NCI-H1417 treated with DMSO at 0.1 percent for 48 hours (cell line): Measurements from ENCODE around the gene DNAAF1.

Source experiments
- DNase-seq: peaks from one replicate; lab custom pipeline; 2025; lab: John Stamatoyannopoulos, UW

DNAAF1 gene

DNA sequence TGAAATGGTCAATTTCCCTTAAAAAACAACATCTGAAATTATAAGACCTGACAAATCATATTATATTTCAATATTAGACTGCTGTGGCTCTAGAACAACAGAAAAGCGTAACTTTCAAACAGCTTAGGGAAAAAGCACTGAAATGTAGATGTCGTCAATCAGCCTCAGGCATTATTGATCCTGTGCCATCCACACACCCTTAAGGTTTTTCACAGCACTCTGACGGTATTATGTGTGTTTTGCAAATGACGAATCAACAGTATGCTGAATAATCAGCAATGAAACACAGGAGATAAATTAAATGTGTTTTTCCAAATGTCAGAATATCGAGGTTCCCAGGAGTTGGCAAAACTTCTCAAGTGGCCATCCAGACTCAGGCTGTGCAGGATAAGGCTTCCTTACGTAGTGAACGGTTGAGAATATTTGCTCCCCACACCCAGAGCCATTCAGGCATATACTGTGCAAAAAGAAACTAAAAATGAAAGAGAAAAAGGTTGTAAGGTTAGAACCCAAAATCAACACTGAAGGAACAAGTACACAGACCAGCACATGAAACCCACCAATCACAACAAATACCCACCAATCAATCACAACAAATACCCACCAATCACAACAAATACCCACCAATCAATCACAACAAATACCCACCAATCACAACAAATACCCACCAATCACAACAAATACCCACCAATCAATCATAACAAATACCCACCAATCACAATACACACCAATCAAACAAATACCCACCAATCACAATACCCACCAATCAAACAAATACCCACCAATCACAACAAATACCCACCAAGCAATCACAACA is 20.6 kb upstream of the DNAAF1 start:
- no peak for DNase-seq

DNA sequence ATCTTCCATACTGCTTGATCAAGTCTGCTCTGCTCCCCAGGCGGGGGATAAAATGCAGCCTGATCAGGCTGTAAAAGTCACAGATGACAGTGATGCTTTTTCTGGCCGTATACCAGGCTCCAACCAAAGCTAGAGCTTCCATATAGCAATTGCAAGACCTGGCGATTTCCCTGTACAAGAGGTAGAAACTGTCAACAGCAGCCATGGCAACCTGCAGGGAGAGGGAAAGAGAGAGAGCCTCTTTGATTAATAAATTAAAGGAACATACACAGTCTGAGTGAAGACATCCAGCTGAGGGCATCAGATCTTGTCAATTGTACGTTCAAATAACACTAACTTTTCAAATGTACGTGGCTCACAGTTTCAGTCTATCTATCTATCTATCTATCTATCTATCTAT is 14.0 kb upstream of the DNAAF1 start:
- no peak for DNase-seq

DNA sequence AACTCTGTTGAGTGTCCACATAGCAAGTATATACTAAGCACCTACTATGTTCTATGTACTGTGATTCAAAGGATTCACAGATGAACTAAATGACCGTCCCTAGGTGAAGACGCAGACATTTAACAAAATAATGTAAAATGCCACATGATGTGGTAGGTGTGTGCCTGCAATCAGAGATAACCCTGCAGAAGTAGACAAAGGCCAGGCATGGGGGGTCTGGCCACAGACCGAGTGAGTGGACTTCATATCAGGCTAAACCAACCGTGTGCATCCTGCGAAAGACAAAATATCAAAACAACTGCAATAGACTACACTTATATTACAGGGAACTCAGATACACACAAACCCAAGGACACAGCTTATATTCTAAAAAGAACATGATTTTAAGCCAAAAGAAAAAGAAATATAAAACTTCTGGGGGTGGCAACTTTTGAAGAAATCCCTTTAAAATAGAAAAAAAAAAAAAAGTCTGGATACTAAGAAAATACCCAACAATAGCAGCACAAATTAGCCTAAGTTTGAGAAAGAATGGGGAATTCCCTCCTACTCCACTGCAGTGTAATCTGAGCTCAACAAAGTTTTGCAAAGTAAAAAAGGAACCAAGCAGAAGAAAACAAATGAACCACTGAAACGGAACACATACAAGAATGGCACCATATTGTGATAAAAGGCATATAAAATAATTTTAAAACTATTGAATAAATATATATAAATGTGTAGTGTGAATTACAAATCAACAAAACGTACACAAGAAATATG is 12.4 kb upstream of the DNAAF1 start:
- no peak for DNase-seq

DNA sequence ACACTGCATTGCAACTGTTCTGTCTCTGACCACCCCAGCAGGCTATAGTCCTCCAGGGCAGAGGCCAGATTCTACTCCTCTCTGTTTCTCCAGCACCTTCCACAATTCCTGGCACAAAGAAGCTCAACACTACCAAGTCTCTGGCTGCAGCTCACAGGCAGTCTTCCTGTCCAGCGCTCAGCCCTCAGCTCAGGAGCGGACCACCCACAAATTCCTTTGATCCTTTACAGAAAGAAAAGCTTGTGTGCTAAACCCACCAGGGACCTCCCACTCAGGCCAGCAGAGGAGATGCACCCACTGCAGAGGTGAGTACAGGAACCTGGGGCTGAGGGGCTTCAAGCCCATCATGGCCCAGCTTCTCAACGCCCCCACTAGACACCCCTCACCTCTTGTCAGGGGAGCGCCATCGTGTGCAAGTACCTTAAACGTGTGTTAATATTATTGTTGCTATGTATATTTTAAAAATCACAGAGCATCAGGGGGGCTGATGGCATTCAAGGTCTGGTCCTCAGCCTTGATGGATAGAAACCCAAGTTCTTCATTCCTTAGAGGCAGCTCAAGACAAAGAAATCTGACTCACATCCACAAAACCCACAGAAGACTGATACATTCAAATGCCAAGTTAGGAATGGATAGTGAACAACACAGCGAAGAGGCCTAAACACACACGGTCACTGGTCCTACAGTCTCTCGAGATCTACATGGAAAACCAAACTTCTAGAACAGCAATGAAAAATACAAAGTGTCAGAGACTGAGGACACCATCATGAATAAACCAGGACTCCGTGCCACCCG is 8.6 kb upstream of the DNAAF1 start:
- no peak for DNase-seq

DNA sequence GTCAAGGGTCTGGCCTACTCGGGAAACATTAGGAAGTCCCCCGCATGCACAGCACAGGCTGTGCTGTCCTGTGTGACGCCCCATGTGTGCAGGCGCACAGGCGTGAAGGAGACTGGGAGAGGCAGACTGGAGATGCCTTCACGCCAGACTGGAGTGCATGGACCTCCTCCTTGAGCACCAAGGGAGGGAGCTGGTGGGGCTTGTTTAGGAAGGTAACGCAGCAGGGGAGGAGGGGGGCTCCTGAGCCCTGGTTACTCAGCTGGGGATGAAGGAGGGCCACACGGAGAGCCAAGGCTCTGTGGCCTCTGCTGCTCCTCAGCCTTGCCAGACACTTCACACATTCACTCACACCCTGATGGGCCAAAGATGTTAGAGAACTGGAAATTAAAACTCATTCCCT is 7.8 kb upstream of the DNAAF1 start:
- no peak for DNase-seq

DNA sequence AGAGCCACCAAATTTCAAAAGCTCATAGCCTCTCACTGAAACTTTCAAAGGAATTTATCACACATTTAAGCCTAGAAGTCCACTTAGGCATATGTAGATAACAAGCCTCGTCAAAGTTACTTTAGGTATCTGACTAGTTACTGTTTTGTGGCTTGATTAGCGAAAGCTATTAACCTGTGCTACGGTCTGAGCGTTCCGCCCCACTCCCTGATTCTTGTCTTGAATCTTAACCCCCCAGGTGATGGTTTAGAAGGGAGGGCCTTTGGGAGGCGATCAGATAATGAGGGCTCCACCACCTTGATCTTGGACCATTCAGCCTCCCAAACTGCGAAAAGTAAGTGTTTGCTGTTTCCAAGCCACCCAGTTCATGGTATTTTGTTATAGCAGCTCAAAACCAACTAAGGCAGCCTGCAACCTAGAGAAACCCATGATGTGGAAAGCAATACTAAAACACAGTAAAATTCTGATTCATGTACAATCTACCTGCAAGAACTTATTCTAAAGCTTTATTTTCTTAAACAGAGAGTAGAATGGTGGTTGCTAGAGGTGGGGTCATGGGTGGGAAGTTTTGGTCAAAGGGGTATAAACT is 7.2 kb upstream of the DNAAF1 start:
- DNase-seq, result no peak

DNA sequence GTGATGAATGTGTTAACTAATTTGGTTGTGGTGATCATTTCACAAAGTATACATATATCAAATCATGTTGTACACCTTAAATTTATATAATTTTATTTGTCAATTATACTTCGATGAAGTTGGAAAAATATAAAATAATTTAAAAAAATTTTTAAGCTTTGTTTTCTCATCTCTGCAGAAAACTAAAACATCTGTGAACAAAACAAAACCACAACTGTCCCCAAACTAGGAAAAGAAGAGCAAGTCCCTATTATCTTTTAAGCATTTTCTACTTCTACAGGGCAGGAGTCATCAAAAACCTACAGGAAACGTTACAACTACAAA is 6.6 kb upstream of the DNAAF1 start:
- DNase-seq, result no peak

DNA sequence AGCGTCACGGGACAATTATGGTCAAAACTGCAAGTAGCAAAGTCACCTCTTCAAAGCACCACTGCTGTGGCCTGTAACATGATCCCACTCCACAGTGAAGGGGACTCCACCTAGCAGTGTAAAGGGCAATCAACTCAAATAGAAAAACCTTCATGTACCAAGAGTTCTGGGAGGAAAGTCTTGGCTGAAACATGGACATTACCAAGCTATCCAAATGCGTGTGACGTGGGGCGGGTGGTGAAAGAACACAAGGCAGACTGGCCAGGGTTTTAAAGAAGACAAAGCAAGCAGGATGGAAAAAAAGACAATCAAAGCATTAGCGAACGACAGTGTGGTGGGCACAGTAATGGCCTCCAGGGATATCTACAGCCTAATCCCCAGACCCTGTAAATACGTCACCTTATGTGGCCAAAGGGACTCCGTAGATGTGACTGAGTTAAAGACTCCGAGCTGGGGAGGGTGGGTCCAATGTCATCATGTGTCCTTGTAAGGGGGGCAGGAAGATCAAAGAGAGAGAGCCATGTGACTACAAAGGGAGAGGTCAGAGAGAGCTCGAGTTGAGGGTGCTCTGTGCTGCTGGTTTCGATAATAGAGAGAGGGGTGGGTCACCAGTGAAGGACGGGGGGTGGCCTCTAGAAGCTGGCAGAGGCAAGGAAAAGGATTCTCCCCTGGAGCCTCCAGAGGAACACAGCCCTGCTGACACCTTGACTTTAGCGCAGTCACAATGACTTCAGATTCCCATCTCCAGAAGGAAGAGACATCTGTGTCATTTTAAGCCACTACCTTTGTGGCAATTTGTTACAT is 6.1 kb upstream of the DNAAF1 start:
- no peak for DNase-seq

DNA sequence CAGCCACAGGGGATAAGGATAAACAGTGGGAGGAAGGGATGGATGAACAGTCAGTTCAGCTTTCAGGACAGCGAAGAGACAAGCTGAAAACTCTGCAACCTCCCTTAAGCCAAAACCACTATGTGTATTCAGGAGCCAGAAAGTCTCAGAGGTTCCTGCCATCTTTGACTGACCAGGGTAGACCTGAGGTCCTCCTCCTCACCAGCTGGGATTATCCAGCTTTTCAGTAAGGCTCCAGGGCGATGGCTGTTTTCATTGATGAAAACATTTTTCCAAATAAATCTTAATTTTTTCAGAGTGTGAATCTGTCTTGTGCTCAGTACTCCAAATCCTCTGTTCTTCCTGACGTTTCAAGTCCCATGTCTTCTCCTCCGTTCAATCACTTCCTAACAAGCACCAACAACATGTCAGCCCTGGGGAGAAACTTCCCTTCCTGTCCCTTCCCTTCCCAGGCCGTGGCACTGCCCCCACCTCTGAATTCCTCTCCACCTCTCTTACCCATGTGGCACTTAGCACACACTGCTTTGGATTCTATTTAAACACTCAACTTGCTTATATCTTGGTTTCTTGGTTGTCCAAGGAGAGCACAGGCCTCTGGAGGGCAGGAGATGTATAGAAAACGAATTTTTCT is 5.4 kb upstream of the DNAAF1 start:
- DNase-seq, result no peak

DNA sequence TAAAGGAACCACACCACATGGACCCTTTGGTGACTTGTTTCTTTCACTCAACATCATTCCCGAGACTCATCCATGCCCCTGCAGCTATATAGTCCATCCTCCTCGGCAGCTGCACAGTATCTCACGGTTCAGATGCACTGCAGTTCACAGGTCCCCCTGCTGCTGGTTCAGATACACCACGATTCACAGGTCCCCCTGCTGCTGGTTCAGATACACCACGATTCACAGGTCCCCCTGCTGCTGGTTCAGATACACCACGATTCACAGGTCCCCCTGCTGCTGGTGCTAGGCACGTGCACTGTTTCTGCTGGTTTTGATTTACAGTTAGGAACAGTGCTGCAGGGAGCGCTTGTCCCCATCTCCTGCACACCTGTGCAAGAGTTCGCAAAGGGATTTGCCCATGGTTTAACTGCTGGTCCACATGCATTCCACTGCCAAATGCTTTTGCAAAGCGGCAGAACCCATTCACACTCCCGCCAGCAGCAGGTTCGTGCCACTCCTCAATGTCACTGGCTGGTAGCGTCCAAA is 3.9 kb upstream of the DNAAF1 start:
- DNase-seq, result no peak

DNA sequence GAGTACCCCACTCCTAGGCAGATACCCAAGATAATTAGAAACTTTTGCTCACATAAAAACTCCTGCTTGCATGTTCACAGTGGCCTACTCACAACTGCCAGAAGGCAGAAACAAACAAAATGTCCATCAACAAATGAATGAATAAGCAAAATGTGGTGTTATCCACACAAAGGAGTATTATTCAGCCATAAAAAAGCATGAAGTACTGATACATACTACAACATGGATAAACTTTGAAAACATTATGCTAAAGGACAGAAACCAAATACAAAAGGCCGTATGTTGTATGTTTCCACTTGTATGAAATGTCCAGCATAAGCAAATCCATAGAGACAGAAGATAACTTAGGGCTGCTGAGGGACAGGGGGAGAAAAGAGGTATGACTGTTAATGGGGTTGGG is 2.0 kb upstream of the DNAAF1 start:
- DNase-seq, result no peak

DNA sequence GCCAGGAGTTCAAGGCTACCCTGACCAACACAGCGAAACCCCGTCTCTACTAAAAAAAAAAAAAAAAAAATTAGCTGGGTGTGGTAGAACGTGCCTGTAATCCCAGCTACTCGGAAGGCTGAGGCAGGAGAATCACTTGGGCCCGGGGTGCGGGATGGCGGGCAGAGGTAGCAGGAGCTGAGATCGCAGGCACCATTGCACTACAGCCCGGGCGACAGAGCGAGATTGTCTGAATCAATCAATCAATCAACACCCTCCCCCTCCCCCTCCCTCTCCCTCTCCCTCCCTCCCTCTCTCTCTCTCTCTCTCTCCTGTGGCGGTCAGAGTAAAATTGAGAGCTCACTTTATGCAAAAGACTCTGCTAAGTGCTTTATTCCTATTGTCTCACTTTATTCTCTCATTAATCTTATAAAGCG is 1.3 kb upstream of the DNAAF1 start:
- no peak for DNase-seq

DNA sequence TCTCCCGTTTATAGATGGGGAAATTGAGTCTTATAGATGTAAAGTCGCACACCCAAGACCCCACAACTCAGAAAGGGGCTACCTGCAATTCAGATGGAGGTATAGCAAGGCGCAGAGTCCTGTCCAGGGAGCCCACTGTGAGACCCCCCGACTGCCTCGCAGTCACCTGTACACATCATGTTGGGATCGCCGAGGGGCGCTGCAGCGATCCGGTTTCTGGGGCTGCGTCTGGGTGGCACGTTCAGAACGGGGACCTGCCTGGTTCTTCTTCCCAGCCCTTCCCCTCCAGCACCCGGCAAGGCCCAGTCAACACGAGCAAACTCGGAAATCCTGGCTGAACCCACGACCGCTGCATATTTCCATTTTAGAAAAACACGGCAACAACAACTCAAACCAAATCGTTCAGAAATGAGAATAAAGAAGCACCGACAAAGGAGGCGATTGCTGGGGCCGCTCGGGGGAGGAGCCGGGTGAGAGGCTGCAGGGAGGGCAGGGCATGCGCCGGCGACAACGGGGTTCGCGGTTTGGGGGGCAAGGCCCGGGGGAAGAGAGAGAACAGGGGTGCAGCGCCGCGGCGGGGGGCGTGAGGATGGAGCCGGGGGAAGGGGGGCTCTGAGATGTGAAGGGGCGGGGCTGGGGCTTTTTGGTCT is 774 bp upstream of the DNAAF1 start:
- no peak for DNase-seq

DNA sequence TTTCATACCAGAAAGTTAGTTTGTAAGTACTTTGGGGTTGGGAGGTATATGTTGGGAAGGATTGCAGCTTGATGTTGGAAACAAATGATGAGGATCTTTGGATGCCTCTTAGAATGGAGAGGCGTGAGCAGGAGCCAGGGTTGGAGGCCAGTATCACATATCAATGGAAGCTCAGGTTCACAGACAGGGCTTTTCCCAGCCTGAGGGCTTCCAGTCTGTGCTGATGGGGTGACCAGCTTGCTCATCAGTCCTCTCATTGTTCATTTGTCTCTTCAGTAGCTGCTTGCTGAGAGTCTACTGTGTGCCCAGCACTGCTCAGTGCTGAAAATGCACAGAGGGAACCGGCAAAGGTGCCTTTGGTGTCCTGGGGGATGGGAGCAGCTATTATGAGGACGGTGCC is 5.8 kb downstream of the DNAAF1 start:
- no peak for DNase-seq

DNA sequence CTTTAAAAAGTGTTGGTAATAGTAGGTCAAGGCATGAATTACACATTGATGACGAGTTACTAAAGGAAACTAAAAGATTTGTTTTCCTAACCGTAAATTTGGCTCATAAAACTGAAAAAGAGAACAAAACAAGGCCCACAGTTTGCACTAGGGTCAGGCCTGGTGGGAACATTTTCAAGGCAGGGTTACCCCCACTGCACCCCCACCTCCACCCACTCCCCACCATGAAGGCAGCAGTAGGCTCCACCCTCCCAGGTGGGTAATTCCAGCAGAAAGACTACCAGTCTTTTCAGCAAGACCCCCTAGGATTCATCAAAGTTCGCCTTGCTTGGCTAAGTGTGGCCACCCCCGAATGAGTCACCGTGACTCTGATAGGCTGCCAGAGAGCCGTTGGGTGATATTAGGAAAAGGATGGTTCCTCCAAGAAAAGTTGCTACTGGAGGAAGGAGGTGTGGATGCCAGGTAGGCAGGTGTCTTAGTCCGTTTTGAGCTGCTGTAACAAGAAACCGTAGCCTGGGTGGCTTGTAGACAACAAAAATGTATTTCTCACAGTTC is 8.6 kb downstream of the DNAAF1 start:
- DNase-seq, result no peak

DNA sequence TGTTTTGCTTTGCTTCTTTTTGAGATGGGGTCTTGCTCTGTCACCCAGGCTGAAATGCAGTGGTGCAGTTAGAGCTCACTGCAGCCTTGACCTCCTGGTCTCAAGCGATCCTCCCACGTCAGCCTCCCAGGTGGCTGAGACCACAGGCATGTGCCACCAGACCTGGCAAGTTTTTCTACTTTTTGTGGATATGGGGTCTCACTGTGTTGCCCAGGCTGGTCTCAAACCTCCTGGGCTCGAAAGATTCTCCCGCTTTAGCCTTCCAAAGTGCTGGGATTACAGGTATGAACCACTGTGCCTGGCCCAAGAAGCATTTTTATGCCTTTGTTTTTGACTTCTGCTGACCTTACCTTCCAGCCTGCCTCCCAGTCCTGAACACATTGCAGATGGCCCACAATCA is 10.1 kb downstream of the DNAAF1 start:
- no peak for DNase-seq

DNA sequence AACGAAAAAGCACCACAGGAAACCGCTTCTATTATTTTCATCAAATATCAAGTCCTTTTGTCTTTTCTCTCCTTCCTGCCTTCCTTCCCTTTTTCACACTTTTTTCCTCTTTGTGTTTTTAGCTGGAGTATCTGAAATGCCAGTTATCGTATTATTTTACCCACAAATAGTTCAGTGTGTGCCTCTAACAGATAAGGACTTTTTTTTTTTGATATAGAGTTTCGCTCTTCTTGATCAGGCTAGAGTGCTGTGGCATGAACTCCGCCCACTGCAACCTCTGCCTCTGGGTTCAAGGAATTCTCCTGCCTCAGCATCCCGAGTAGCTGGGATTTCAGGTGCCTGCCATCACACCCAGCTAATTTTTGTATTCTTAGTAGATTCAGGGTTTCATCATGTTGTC is 10.7 kb downstream of the DNAAF1 start:
- no peak for DNase-seq

DNA sequence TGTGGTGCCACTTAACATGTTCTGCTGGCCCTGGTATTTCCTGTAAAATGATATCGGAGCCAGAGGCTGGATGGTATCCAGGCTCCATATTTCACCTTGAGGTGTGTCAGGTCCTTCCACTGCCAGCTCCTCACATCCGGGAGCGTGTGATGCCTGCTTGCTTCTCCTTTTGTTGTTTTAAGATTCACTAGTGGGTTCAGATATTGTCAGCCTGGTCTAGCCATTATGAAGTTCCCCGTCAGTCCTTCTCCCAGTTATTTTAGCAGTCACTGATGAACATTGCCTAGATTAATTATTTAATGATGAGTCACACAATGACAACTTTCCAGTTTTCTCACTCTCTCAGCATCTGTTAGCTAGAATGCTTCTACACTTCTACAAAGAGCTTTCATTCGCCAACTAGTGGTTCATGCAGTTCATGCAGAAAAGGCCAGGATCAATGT is 11.3 kb downstream of the DNAAF1 start:
- DNase-seq, result no peak

DNA sequence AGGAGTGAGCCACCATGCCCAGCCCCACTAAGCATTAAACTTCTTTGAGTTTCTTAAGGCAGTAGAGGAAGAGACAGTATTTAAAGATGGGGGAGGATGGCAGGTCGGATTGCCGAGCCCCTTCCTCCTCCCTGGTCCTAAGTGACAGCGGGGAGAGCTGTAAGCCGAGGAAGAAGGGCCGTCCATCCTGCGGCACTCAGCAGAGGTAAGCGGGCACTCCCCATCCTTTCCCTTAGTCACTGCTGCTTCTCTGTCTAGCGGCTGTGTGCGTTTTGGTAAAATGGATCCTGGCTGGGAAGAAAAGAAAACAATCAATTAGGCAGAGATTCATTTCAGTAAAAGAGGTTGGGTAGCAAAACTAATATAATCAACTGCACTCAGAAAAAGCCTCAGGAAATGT is 13.9 kb downstream of the DNAAF1 start:
- no peak for DNase-seq

DNA sequence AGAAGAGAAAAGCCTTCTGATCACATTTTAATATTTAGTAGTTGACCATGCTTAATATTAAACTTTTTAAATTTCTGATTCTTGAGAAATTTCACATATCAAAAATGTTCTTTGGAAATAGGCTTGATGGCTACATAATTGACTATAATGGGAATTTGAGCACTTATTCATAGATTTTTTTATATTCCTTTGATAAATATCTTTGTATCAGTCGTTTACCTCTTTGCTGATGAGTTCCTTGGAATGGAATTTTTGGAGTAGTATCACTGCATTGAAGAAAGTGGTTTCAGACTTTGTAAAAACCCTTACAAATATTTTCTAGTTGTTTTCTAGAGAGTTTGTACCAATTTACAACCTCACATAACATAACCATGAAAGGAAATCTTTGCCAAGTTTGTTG is 14.7 kb downstream of the DNAAF1 start:
- DNase-seq, result no peak
